Measurements from ENCODE around the gene PIK3R5.

- no peak for TF ChIP-seq CTCF (IDR thresholded peaks at IDR 0.05; ENCODE audit: insufficient read depth, low read length, poor library complexity, severe bottlenecking)
- no peak for TF ChIP-seq EZH2phosphoT487 (conservative IDR thresholded peaks at IDR 0.05; ENCODE audit: low read length)
Observed at GRCh38 chr17:8909586-8910270, 55.8 kb downstream of the PIK3R5 start.

Measured in SU-DHL-6 (cell line).